ENCODE measurements around the gene NBPF12. TPM values are rescaled to one million over a fixed set of nuclear protein-coding genes. Genes with fewer than 3 reads are reported as not detected.
"Not testable (repeated sequence)": the region's sequence is repeated elsewhere in the genome, so short reads cannot be mapped to it uniquely, and the experiment has no call there.

The NBPF12 gene
- total and polyA plus RNA-seq, 2 of the 8 experiments (the other 6 are each of a cell fraction or from before 2014, with no cell fraction given) = 4.6 to 6.7 TPM

DNA sequence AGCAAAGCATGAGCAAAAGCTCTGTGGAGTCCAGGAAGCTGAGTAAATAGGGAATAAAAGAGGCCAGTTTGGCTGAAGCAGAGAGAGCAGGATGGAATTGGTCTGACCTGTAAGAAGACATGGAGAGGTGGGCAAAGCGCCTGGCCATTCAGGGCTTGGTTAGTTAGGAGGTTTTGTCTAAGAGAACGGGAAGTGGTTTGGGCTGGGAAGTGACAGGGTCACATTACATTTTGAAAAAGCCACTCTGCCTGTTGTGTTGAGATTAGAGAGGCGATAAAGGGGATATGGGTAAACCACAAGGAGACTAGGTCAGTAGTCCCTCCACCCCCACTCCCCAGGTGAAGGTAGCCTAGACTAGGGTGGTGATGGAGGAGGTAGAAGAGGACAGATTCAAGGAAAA, 662 bp upstream of the NBPF12 start:
- H2BK15ac ChIP-seq (ENCODE audit: low read length); H2AFZ ChIP-seq (ENCODE audit: low read length); H2BK120ac ChIP-seq (replicated peaks; ENCODE audit: low read depth, low read length); H3K14ac ChIP-seq (ENCODE audit: insufficient read length); H3K27me3 ChIP-seq (replicated peaks in 1 of 4; ENCODE audit: control insufficient read depth in 3 of 4, extremely low read depth in 1 of 4, insufficient read depth in 3 of 4, low read length in 3 of 4); FAIRE-seq; H3K36me3 ChIP-seq (ENCODE audit: control insufficient read depth in 2 of 4, insufficient read depth in 4 of 4, low read length in 3 of 4); H3K23me2 ChIP-seq (ENCODE audit: low read depth, low read length); H3K4me2 ChIP-seq (ENCODE audit: insufficient read depth in 1 of 2, low read depth in 2 of 2, low read length in 2 of 2); H3K4me3 ChIP-seq (ENCODE audit: extremely low read depth in 1 of 4, insufficient read depth in 2 of 4, low read depth in 3 of 4, low read length in 4 of 4); H4K20me1 ChIP-seq (replicated peaks in 1 of 2; ENCODE audit: control insufficient read depth in 1 of 2, insufficient read depth in 2 of 2, low read length in 2 of 2); H3K4ac ChIP-seq (replicated peaks; ENCODE audit: insufficient read length, low read depth, low read length); H3K79me1 ChIP-seq (ENCODE audit: low read depth, low read length); H2AK5ac ChIP-seq (ENCODE audit: low read depth, low read length); H4K5ac ChIP-seq (ENCODE audit: insufficient read length, low read depth, low read length); POLR2A ChIA-PET (ENCODE audit: partially characterized antibody); H3K9me3 ChIP-seq (ENCODE audit: insufficient read depth in 2 of 2, low read depth in 1 of 2, low read length in 1 of 2); H3K23ac ChIP-seq (ENCODE audit: insufficient read length); H2BK12ac ChIP-seq (ENCODE audit: low read depth, low read length); H4K91ac ChIP-seq (replicated peaks; ENCODE audit: insufficient read length, low read length); H3K9ac ChIP-seq (replicated peaks in 1 of 4; ENCODE audit: extremely low read depth in 1 of 4, low read depth in 3 of 4, low read length in 3 of 4); H3K79me2 ChIP-seq (ENCODE audit: control insufficient read depth in 1 of 2, insufficient read depth in 2 of 2, low read length in 2 of 2); H3K18ac ChIP-seq (ENCODE audit: extremely low read depth, low read length); H3K27ac ChIP-seq (ENCODE audit: low read depth, low read length); H3K56ac ChIP-seq (replicated peaks; ENCODE audit: insufficient read length, low read depth, low read length); H2BK5ac ChIP-seq (ENCODE audit: low read depth, low read length); H3K4me1 ChIP-seq (replicated peaks in 1 of 4; ENCODE audit: control insufficient read depth in 3 of 4, insufficient read depth in 4 of 4, low read length in 3 of 4); H2BK20ac ChIP-seq (ENCODE audit: low read length); H4K8ac ChIP-seq (ENCODE audit: extremely low read depth, insufficient read depth, low read length); DNase-seq (ENCODE audit: low read depth in 1 of 2, low spot score in 2 of 2); CTCF ChIA-PET (ENCODE audit: partially characterized antibody): not testable (repeated sequence)
- WGBS, 2 experiments (ENCODE audit: extremely low coverage in 1 of 2, insufficient coverage in 1 of 2, insufficient read length in 1 of 2, insufficient replicate concordance in 2 of 2, low coverage in 1 of 2, low lambda C conversion rate in 2 of 2, missing lambda C conversion rate in 1 of 2) = no CpG with 5 or more reads among the region's 3 CpGs
